H1 (cell line): ENCODE results near the gene MTFR2. TPM values are rescaled to one million over a fixed set of nuclear protein-coding genes. Genes with fewer than 3 reads are reported as not detected.
A peak's percentile ranks its signal among the peaks of the same experiment; 100 is the strongest.

Experiments
- CBX5 ChIP-seq: fragments of 300-800, 300-1000 bp; sonication (generic); IDR thresholded peaks from 2 replicates; pipeline ENCODE4 v1.7.1; 2016; ENCODE audit warnings: antibody characterized with exemption, low read length, low read depth
- CHD1 ChIP-seq: IDR thresholded peaks from 2 replicates; pipeline ENCODE4 v1.6.1; 2012; ENCODE audit warnings: low read depth, low read length, improper control_type of control experiment
- CTBP2 ChIP-seq: IDR thresholded peaks from 2 replicates; pipeline ENCODE4 v1.7.0; 2011; ENCODE audit warnings: borderline replicate concordance, mild to moderate bottlenecking, moderate library complexity, mixed read lengths, low read length; ENCODE audit not compliant: insufficient read depth, insufficient read length
- EZH2 ChIP-seq: fragments of 200-600 bp; sonication (generic); IDR thresholded peaks from 2 replicates; pipeline ENCODE4 v1.7.1; 2012; ENCODE audit warnings: low read depth, mild to moderate bottlenecking, moderate library complexity, low read length, inconsistent platforms; ENCODE audit not compliant: severe bottlenecking
- HDAC2 ChIP-seq, 2 experiments: fragments of 300-600 bp in 1 of 2; sonication (generic) in 1 of 2; IDR thresholded peaks; 2 replicates each; pipeline ENCODE4 v1.6.1; 2011 to 2012; ENCODE audit warnings: low read depth in 2 of 2, low read length in 2 of 2, mild to moderate bottlenecking in 2 of 2, moderate library complexity in 2 of 2, borderline replicate concordance in 1 of 2, inconsistent platforms in 1 of 2
- RBBP5 ChIP-seq: IDR thresholded peaks from 2 replicates; pipeline ENCODE4 v1.7.1; 2012; ENCODE audit warnings: low read depth, mild to moderate bottlenecking, inconsistent platforms, low read length, moderate library complexity, borderline replicate concordance
- RFX5 ChIP-seq: IDR thresholded peaks from 2 replicates; pipeline ENCODE4 v1.6.1; 2011; ENCODE audit warnings: low read depth, low read length, improper control_type of control experiment, borderline replicate concordance
- SAP30 ChIP-seq: fragments of 300-600 bp; sonication (generic); IDR thresholded peaks from 2 replicates; pipeline ENCODE4 v1.7.1; 2012; ENCODE audit warnings: low read length, moderate library complexity, mild to moderate bottlenecking, inconsistent platforms; ENCODE audit not compliant: insufficient read depth, insufficient replicate concordance
- polyA plus RNA-seq, 7 experiments: library from polyadenylated mRNA; depleted of rRNA in 3 of 7; stranded (reverse) in 5 of 7; unstranded in 2 of 7; fragments of >200 nt in 5 of 7; fragments of 200-250 nt in 2 of 7; gene quantifications; 1 replicate in 5 of 7; 2 replicates in 1 of 7; 4 replicates in 1 of 7; pipeline versions ENCODE4 v1.2.1 to v1.2.3, GENCODE V29; 2011 to 2013; ENCODE audit warnings: missing spikeins in 2 of 7, mixed read lengths in 2 of 7
- total RNA-seq: library from RNA; stranded (reverse); fragmentation: NEBNext Ultra II Directional; extraction: Animal tissue kit (Norgen Biotek cat#: 25700); gene quantifications from 2 replicates; pipeline ENCODE4 v1.2.1, GENCODE V29; 2021
- TF ChIP-seq, protein P1 (sequence below): IDR thresholded peaks from 2 replicates; pipeline ENCODE4 v1.6.1; 2012; ENCODE audit warnings: low read length, inconsistent platforms

The MTFR2 gene
- total and polyA plus RNA-seq, 2 of the 8 experiments (the other 6 are each of a cell fraction or from before 2014, with no cell fraction given), result 8.5 to 10.7 TPM

DNA sequence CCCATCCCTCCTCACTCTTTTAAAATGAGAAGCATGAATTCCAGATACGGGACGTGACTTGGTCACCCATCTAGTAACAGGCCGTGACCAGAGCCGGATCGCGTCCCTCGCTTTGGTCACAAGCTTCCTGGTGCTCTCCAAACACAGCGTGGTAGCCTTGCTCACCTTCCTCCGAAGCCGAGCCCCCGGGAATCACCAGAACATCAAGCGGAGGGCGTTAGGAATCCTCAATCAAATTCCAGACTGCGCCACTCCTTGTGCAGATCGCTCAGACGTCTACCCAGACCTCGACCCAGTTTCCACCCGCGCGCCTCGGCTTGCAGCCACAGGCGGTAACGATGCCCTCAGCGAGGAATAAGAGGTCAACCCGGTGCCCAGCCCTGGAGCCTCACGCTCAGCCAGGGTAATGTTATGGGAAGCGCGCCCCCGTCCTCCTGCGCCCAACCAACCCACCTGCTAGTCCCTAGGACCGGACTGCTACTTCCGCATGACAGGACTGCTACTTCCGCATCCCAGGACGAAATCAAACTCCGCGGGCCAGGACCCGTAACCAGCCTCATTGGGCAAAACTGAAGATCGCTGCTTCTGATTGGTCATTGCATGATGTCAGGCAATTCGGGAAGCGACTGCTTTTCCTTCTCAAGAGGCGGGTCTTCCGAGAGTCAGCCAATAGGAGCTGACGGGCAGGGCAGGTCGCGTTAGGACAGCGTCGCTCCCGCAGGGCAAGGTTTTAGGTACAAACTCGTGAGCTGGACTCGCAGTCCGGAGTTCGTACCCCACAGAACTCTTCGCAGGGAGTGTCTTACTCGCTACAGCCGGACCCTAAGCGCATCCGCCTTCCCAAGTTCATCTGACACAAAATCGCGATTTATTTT, at the start of gene MTFR2 (continued):
- TF ChIP-seq HDAC2 (IDR thresholded peaks at IDR 0.05; ENCODE audit: borderline replicate concordance in 1 of 2, low read depth in 2 of 2, low read length in 2 of 2) (peak; percentile 65 to 80; a peak in 2 of 4 replicates), CBX5 (no peak), CTBP2 (no peak), SAP30 (peak; percentile 90), RBBP5 (no peak), CHD1 (no peak), EZH2 (no peak), RFX5 (no peak)
- TF ChIP-seq, protein P1, sequence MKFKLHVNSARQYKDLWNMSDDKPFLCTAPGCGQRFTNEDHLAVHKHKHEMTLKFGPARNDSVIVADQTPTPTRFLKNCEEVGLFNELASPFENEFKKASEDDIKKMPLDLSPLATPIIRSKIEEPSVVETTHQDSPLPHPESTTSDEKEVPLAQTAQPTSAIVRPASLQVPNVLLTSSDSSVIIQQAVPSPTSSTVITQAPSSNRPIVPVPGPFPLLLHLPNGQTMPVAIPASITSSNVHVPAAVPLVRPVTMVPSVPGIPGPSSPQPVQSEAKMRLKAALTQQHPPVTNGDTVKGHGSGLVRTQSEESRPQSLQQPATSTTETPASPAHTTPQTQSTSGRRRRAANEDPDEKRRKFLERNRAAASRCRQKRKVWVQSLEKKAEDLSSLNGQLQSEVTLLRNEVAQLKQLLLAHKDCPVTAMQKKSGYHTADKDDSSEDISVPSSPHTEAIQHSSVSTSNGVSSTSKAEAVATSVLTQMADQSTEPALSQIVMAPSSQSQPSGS, result no peak
